Mesothelial cell of epicardium (in vitro differentiated cells): ENCODE data around the gene KIAA0930. TPM values are rescaled to one million over a fixed set of nuclear protein-coding genes. Genes with fewer than 3 reads are reported as not detected.

Experiments
- DNase-seq, 2 experiments: peaks; one replicate each; pipeline ENCODE4 v3.0.0; 2021; ENCODE audit warnings: low spot score in 2 of 2; ENCODE audit not compliant: unreplicated experiment in 2 of 2
- H3K27ac Mint-ChIP-seq: 2 replicates; pipeline ENCODE4 v1.8.0; 2021; ENCODE audit warnings: mixed read lengths
- H3K27me3 Mint-ChIP-seq: 2 replicates; pipeline ENCODE4 v1.8.0; 2021; ENCODE audit warnings: low read depth, mixed read lengths
- H3K36me3 Mint-ChIP-seq: 2 replicates; pipeline ENCODE4 v1.8.0; 2021; ENCODE audit warnings: mixed read lengths
- H3K4me1 Mint-ChIP-seq: 2 replicates; pipeline ENCODE4 v1.8.0; 2021; ENCODE audit warnings: mixed read lengths
- H3K4me3 Mint-ChIP-seq: 2 replicates; pipeline ENCODE4 v1.8.0; 2021; ENCODE audit warnings: mild to moderate bottlenecking, moderate library complexity, mixed read lengths
- H3K9me3 Mint-ChIP-seq: 2 replicates; pipeline ENCODE4 v1.8.0; 2021; ENCODE audit warnings: mixed read lengths
- total RNA-seq: library from RNA; stranded (reverse); gene quantifications from 3 replicates; pipeline ENCODE4 v1.2.1, GENCODE V29; 2021
- TF ChIP-seq, protein P1 (sequence below): fragments of 200-600 bp; sonication (generic); IDR thresholded peaks from one replicate; pipeline ENCODE4 v1.5.0; 2021; ENCODE audit warnings: antibody characterized with exemption; ENCODE audit not compliant: unreplicated experiment

KIAA0930 gene
- total RNA-seq, 1 donor from 2014 or later, result 31.1 TPM

DNA sequence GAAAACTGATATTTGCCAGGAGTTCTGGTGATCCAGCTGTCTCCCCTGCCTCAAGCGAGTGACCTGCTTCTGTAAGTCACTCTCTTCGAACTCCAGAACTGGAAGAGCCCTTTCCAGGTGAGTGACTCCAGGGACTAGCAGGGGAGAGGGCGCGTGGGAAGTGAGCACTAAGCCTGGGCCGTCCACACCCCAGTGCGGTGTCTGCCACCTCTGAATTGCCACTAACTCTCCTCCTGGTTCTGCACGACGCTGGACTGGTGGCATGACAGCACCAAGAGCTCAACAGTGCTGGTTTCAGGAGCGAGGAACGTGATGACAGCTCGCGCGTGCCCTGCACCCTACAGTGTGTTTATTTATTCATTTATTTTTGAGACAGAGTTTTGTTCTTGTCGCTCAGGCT is 22.9 kb downstream of the KIAA0930 start:
- H3K36me3 Mint-ChIP-seq, result no peaks in the 10 kb centered on the region
- peaks cover 7% of the 10 kb centered on the region for H3K4me1 Mint-ChIP-seq
- TF ChIP-seq, protein P1, sequence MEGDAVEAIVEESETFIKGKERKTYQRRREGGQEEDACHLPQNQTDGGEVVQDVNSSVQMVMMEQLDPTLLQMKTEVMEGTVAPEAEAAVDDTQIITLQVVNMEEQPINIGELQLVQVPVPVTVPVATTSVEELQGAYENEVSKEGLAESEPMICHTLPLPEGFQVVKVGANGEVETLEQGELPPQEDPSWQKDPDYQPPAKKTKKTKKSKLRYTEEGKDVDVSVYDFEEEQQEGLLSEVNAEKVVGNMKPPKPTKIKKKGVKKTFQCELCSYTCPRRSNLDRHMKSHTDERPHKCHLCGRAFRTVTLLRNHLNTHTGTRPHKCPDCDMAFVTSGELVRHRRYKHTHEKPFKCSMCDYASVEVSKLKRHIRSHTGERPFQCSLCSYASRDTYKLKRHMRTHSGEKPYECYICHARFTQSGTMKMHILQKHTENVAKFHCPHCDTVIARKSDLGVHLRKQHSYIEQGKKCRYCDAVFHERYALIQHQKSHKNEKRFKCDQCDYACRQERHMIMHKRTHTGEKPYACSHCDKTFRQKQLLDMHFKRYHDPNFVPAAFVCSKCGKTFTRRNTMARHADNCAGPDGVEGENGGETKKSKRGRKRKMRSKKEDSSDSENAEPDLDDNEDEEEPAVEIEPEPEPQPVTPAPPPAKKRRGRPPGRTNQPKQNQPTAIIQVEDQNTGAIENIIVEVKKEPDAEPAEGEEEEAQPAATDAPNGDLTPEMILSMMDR, result no peak
- no peak overlapping the region for H3K4me3 Mint-ChIP-seq
- no peak overlapping the region for H3K27ac Mint-ChIP-seq
- no peaks in the 10 kb centered on the region for H3K9me3 Mint-ChIP-seq
- DNase-seq, result no peak
- H3K27me3 Mint-ChIP-seq, result peaks cover 4% of the 10 kb centered on the region

DNA sequence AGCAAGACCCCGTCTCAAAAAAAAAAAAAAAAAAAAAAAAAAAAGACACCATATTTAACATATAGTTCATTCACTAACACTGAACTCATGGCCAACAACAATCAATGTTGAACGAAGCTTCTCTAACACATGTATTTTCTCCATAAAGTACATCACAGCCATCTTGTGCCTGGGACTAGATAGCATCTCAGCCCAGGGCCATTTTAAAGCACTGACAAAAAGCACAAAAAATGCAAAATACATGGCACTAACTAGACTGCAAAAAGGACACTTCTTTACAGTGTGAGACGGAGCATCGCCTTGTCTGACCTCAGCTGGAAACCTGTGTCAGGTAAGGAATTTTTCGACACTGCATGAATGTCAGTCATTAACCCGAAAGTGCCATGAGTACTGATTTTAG is 23.3 kb downstream of the KIAA0930 start:
- H3K27ac Mint-ChIP-seq, result no peak overlapping the region
- DNase-seq, result no peak
- no peaks in the 10 kb centered on the region for H3K36me3 Mint-ChIP-seq
- no peak overlapping the region for H3K4me3 Mint-ChIP-seq
- H3K9me3 Mint-ChIP-seq, result no peaks in the 10 kb centered on the region
- peaks cover 6% of the 10 kb centered on the region for H3K27me3 Mint-ChIP-seq
- TF ChIP-seq, protein P1, result no peak
- H3K4me1 Mint-ChIP-seq, result peaks cover 9% of the 10 kb centered on the region

DNA sequence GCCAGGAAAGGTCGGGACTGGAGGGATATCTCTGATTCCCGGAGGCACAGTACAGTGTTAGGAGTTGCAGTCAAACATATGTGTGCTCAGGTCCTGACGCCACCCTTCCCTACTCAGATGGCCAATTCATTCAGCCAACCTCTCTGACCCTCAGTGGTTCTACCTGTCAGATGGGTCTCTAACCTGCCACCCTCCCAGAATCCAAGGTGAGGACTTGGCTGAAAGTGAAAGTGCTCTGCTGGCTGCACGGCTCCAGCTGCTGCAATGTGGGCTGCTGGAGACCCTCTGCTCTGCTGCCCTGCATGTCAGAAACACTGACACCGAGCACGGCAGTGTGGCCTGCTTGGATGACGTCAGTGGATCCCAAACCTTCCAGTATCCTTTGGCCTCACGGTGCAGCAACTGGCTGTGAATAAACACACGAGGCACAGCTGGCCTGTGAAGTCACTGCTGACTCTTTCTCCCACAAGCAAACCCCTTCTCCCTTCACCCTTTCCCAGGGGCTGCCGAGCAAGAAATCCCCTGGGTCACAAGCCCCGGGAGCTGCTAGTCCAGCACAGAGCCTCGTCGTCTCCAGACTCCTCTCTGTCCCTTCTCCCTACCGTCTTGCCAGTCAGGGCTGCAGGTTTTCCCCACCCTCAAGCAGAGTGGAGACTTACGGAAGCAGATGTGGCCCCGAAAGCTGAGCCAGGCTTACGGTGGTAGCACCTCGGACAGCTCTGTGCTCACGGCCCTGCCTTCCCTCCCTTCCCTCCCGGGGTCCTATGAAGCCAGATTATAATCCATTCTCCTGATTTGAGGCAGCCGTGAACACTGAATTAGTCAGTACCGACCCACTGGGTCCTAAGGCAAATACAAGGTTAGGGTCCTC is 24.3 kb downstream of the KIAA0930 start:
- no peaks in the 10 kb centered on the region for H3K9me3 Mint-ChIP-seq

DNA sequence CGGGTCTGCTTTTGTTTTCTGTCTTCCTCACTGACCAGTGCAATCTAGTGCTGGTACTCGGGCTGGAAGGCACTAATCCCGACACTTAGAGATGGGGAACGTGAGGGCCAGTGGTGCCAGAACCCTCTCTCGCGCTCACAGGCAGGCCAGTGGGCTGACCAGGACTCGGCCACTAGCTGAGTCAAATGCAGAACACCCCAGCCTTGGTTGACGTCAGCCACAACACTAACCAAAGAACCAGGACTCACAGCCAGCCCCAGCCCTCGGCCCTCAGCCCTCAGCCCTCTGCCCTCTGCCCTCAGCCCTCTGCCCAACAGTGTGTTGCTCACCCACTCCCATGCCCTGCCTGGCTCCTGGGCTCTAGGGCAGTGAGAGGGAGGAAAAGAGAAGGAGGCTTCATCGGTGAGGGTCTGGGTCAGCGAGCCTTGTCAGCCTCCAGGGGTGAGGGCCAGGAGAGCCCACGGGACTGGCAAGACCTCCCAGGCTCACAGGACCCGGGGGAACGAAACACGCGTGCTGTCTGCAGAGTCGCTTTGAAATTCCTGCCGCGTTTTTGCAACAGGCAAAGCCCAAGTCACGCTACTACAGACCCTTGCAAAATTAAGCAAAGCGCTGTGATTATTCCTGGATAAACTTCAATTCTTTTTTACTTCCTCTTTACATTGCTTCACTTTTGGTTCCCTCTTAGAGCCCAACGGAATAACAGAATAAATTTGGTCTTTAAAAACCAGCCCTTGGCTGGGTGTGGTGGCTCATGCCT is 27.5 kb downstream of the KIAA0930 start:
- TF ChIP-seq, protein P1, result no peak
- Mint-ChIP-seq H3K27me3 (peaks cover 10% of the 10 kb centered on the region), H3K4me1 (peaks cover 35% of the 10 kb centered on the region), H3K9me3 (no peaks in the 10 kb centered on the region), H3K4me3 (no peak overlapping the region), H3K36me3 (peaks cover 2% of the 10 kb centered on the region), H3K27ac (no peak overlapping the region)
- DNase-seq, result no peak

More for the DNA sequence above, 24.3 kb downstream of the KIAA0930 start:
- Mint-ChIP-seq H3K4me3 (no peak overlapping the region), H3K27ac (no peak overlapping the region), H3K4me1 (peaks cover 17% of the 10 kb centered on the region), H3K36me3 (no peaks in the 10 kb centered on the region), H3K27me3 (peaks cover 8% of the 10 kb centered on the region)
- no peak for DNase-seq
- TF ChIP-seq, protein P1, result no peak

DNA sequence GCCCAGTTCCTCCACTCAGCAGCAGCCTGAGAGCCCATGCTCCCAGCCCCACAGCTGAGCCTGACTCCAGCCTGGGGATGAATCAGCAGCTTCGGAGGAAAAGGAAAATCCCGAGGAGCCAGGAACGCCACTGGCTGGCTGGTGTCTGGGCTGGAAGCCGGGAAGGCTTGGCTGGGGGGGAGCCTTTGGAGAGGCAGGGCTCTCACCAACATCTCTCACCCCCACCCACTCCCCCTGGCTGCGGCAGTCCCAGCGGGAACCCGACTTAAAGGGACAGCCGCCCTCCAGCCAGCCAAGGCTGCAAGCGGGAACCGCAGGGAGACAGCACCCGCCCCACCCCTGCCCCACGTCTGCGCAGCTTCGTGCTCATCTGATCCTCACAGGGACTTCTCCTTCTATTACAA is 28.4 kb downstream of the KIAA0930 start:
- no peaks in the 10 kb centered on the region for H3K9me3 Mint-ChIP-seq
- peak overlapping the region; percentile 25 for H3K27ac Mint-ChIP-seq
- peaks cover 2% of the 10 kb centered on the region for H3K36me3 Mint-ChIP-seq
- TF ChIP-seq, protein P1, result no peak
- DNase-seq, result peak in 1 of 2 experiments; percentile 59
- peaks cover 36% of the 10 kb centered on the region for H3K4me1 Mint-ChIP-seq
- H3K4me3 Mint-ChIP-seq, result peak overlapping the region; percentile 34
- H3K27me3 Mint-ChIP-seq, result peaks cover 11% of the 10 kb centered on the region
